OCI-LY3 (cell line): Measurements from ENCODE around the gene NINL.

Source experiments
- H2AFZ ChIP-seq: fragments of 200-600, 300-600 bp; shearing (Covaris generic); 2 replicates; pipeline ENCODE4 v1.6.0; 2014; ENCODE audit warnings: antibody characterized with exemption, low read depth, low read length
- H3K27ac ChIP-seq: fragments of 200-600, 300-600 bp; sonication (generic); 2 replicates; pipeline ENCODE4 v1.5.1; 2014; ENCODE audit warnings: mild to moderate bottlenecking, low read length, moderate library complexity, mixed read lengths
- H3K27me3 ChIP-seq: fragments of 200-600, 300-600 bp; sonication (generic); 2 replicates; pipeline ENCODE4 v1.6.1; 2014; ENCODE audit warnings: low read depth, low read length, mixed read lengths
- H3K36me3 ChIP-seq: fragments of 200-600, 300-600 bp; sonication (generic); replicated peaks from 2 replicates; pipeline ENCODE3; 2014; ENCODE audit warnings: low read depth, low read length, mixed read lengths
- H3K4me1 ChIP-seq: fragments of 300-600, 200-600 bp; sonication (generic); 2 replicates; pipeline ENCODE4 v1.6.1; 2014; ENCODE audit warnings: low read length, mixed read lengths
- H3K4me2 ChIP-seq: fragments of 200-600, 300-600 bp; sonication (generic); 2 replicates; pipeline ENCODE4 v1.6.1; 2014; ENCODE audit warnings: low read length, mixed read lengths
- H3K4me3 ChIP-seq: fragments of 300-600, 200-600 bp; sonication (generic); 2 replicates; pipeline ENCODE4 v1.5.1; 2014; ENCODE audit warnings: antibody characterized with exemption, mild to moderate bottlenecking, low read length, moderate library complexity
- H3K79me2 ChIP-seq: fragments of 300-600, 200-600 bp; shearing (Covaris generic); 2 replicates; pipeline ENCODE4 v1.6.1; 2014; ENCODE audit warnings: mild to moderate bottlenecking, low read length, mixed read lengths
- H3K9ac ChIP-seq: fragments of 300-600, 200-600 bp; shearing (Covaris generic); 2 replicates; pipeline ENCODE4 v1.6.0; 2014; ENCODE audit warnings: mild to moderate bottlenecking, low read length, moderate library complexity
- H3K9me3 ChIP-seq: fragments of 200-600, 300-600 bp; shearing (Covaris generic); 2 replicates; pipeline ENCODE4 v1.6.1; 2014; ENCODE audit warnings: low read length, mixed read lengths; ENCODE audit not compliant: insufficient read depth
- H4K20me1 ChIP-seq: fragments of 200-600, 300-600 bp; sonication (generic); 2 replicates; pipeline ENCODE4 v1.6.1; 2016; ENCODE audit warnings: low read length, mixed read lengths; ENCODE audit not compliant: insufficient read depth
- EZH2phosphoT487 ChIP-seq: fragments of 200-600 bp; shearing (Covaris generic); IDR thresholded peaks from 2 replicates; pipeline ENCODE4 v1.6.1; 2018; ENCODE audit warnings: antibody characterized with exemption, mixed run types, low read depth
- TF ChIP-seq, protein P1 (sequence below): fragments of 200-600, 300-600 bp; sonication (generic); IDR thresholded peaks from 2 replicates; pipeline ENCODE4 v1.5.1; 2014; ENCODE audit warnings: antibody characterized with exemption, low read length, low read depth

NINL gene

DNA sequence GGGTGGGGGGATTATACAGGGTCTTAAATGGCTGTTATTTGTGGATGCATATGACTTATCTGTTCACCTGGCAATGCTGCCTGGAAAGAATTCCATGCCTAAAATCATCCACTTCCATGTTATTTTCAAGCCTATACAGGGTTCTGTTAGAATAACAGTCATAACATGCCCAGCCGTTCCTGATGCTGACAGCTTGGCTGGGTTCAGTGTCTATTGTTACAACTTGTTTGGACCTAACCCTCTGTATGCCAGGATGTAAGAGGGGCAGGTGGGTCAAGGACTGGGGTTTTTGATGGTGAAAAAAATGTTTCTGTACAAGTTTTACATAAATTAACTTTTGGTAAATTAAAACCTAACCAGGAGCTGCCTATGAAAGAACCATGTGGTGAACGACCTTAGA lies 98.0 kb downstream of the NINL start:
- no peaks in the 10 kb centered on the region for H3K36me3 ChIP-seq
- no peak overlapping the region for H3K27ac ChIP-seq
- no peak overlapping the region for H3K4me2 ChIP-seq

DNA sequence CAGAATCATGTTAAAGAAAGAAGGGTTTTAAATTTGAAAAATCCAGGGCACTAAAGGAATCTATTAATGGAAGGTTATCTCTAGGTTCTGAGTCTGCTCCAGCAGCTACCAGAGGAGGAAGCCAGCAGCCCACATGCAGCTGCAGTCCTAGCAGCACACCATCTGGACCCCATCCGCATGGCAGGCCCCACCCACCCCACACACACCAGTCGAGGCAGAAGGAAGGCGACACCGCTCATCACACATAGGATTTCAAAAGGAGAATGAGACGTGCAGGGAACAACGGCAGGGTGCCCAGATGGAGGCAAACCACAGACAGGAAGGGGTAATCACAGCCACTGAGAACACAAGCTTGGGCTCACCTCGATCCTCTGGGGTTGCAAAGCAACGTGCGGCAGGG lies 99.0 kb downstream of the NINL start:
- Histone ChIP-seq H3K4me3 (no peak overlapping the region), H4K20me1 (no peaks in the 10 kb centered on the region), H3K9ac (no peak overlapping the region), H3K27ac (no peak overlapping the region), H3K9me3 (no peaks in the 10 kb centered on the region), H3K36me3 (no peaks in the 10 kb centered on the region), H3K4me2 (no peak overlapping the region), H3K79me2 (no peaks in the 10 kb centered on the region), H3K27me3 (peaks cover 18% of the 10 kb centered on the region), H2AFZ (no peak overlapping the region), H3K4me1 (0 out of 2 replicates have a peak, but pooled peaks cover 3% of the 10 kb centered on the region)
- TF ChIP-seq EZH2phosphoT487, result no peak
- TF ChIP-seq, protein P1, sequence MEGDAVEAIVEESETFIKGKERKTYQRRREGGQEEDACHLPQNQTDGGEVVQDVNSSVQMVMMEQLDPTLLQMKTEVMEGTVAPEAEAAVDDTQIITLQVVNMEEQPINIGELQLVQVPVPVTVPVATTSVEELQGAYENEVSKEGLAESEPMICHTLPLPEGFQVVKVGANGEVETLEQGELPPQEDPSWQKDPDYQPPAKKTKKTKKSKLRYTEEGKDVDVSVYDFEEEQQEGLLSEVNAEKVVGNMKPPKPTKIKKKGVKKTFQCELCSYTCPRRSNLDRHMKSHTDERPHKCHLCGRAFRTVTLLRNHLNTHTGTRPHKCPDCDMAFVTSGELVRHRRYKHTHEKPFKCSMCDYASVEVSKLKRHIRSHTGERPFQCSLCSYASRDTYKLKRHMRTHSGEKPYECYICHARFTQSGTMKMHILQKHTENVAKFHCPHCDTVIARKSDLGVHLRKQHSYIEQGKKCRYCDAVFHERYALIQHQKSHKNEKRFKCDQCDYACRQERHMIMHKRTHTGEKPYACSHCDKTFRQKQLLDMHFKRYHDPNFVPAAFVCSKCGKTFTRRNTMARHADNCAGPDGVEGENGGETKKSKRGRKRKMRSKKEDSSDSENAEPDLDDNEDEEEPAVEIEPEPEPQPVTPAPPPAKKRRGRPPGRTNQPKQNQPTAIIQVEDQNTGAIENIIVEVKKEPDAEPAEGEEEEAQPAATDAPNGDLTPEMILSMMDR, result no peak

More for the DNA sequence above, 98.0 kb downstream of the NINL start:
- Histone ChIP-seq H3K27me3 (peaks cover 18% of the 10 kb centered on the region), H4K20me1 (no peaks in the 10 kb centered on the region), H3K9ac (no peak overlapping the region), H3K4me3 (no peak overlapping the region), H3K4me1 (0 out of 2 replicates have a peak, but pooled peaks cover 3% of the 10 kb centered on the region), H2AFZ (no peak overlapping the region), H3K9me3 (no peaks in the 10 kb centered on the region), H3K79me2 (no peaks in the 10 kb centered on the region)
- TF ChIP-seq EZH2phosphoT487, result no peak
- TF ChIP-seq, protein P1, result no peak

DNA sequence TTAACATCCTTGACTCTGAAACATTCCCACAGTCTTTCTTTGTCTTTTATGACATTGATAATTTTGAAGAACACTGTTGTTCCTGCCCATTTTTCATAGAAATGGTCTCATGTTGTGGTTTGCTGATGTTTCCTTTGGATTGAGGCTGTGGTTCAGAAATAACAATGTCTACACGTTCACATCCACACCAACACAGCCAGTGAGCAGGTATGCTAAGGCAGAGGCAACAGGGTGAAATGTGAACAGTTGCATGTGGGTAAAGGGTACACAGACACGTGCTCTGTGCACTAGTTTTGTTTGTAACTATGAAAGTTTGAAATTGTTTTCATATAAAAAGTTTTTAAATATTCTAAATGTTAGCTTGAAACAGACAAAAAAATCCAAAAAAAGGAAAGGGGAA lies 99.5 kb downstream of the NINL start:
- no peak overlapping the region for H3K27ac ChIP-seq
- H3K4me2 ChIP-seq, result no peak overlapping the region
- no peak overlapping the region for H3K4me3 ChIP-seq
- no peaks in the 10 kb centered on the region for H4K20me1 ChIP-seq
- no peaks in the 10 kb centered on the region for H3K79me2 ChIP-seq
- no peak overlapping the region for H2AFZ ChIP-seq
- no peaks in the 10 kb centered on the region for H3K9me3 ChIP-seq
- 0 out of 2 replicates have a peak, but pooled peaks cover 3% of the 10 kb centered on the region for H3K4me1 ChIP-seq
- H3K36me3 ChIP-seq, result no peaks in the 10 kb centered on the region
- TF ChIP-seq, protein P1, result no peak
- TF ChIP-seq EZH2phosphoT487, result no peak
- peaks cover 18% of the 10 kb centered on the region for H3K27me3 ChIP-seq
- no peak overlapping the region for H3K9ac ChIP-seq

DNA sequence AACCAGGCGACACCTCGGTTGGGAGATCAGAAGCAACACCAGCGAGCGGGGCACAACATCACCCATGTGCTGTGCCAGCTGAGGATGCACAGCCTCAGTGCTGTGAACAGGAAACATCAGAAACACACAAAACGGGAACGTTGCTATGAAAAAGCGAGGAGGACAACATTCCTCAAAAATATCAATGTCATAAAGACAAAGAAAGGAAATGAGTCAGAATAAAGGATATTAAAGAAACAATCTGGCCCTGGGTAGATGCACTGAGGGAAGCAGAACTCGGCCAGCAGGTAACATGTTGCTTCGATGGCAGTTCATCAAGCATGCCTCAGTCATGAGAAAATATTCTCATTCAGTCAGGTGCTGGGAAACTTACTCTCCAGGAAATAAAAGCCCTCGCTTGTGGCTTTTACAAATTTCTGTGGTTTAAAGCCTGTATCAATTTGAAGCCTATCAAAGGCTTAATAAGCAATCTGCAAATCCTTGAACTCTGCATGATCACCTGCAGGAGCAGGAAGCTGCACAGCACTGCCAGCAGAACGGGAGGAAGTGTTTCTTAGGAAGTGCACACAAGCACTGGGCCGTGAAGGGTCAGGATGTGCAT lies 100.3 kb downstream of the NINL start:
- Histone ChIP-seq H3K4me2 (no peak overlapping the region), H3K9me3 (no peaks in the 10 kb centered on the region), H3K4me1 (0 out of 2 replicates have a peak, but pooled peaks cover 3% of the 10 kb centered on the region), H4K20me1 (no peaks in the 10 kb centered on the region), H3K36me3 (no peaks in the 10 kb centered on the region), H3K27ac (no peak overlapping the region), H3K4me3 (no peak overlapping the region), H3K27me3 (peaks cover 18% of the 10 kb centered on the region), H2AFZ (no peak overlapping the region), H3K9ac (no peak overlapping the region), H3K79me2 (no peaks in the 10 kb centered on the region)
- no peak for TF ChIP-seq EZH2phosphoT487
- TF ChIP-seq, protein P1, result no peak
